GM18511 (cell line): ENCODE results near the gene GGCX.

Experiments
- ATAC-seq: cut with Tn5 transposase; IDR thresholded peaks from one replicate; pipeline ENCODE4 v1.9.1; 2021; ENCODE audit warnings: mild to moderate bottlenecking, moderate library complexity; ENCODE audit not compliant: unreplicated experiment

Gene GGCX

DNA sequence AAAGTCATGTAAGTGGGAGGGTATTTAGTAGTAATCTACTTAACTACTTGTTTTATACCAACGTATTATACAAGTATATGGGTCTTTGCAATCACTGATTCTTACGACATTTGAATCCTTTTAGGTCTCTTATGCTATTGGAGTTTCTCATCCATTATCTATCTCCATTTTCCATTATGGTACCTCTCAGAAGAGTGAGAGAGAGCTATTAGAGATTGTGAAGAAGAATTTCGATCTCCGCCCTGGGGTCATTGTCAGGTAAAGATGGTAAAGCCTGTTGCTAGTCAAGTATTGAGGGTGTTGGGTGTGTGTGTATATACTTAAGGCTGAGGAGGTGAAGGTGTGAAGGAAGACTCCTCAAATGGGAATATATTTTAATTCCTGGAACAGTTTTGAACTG lies 18.5 kb downstream of the GGCX start:
- no peak for ATAC-seq

GRCh38 chr2:85541753-85542457 lies 19.4 kb downstream of the GGCX start:
- ATAC-seq, result no peak

- ATAC-seq, result no peak
Observed at GRCh38 chr2:85541262-85541661, 20.0 kb downstream of the GGCX start.

DNA sequence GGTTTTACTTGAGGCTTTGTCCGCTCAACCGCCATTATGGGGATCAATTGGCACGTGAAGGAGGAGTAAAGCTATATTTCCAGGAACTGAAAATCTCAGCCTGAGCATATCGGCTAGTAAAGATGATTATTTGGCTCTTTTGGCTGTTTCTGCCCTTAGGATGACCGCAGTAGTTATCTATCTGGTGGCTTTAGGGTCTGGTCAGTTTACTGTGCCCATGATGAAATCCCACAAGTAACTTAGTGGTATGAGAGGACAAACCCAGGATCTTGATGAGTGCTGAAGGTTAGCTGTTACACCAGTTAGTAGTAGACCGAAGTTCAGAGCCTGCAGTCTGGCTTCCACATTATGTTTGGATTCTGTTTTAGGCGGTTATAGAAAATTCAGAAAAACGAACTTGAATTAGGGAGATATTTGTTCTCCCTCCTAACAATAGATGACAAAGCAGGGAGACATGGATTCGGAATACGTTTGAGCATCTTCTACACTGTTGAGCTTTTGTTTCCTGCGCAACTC lies 21.1 kb downstream of the GGCX start:
- ATAC-seq, result no peak

DNA sequence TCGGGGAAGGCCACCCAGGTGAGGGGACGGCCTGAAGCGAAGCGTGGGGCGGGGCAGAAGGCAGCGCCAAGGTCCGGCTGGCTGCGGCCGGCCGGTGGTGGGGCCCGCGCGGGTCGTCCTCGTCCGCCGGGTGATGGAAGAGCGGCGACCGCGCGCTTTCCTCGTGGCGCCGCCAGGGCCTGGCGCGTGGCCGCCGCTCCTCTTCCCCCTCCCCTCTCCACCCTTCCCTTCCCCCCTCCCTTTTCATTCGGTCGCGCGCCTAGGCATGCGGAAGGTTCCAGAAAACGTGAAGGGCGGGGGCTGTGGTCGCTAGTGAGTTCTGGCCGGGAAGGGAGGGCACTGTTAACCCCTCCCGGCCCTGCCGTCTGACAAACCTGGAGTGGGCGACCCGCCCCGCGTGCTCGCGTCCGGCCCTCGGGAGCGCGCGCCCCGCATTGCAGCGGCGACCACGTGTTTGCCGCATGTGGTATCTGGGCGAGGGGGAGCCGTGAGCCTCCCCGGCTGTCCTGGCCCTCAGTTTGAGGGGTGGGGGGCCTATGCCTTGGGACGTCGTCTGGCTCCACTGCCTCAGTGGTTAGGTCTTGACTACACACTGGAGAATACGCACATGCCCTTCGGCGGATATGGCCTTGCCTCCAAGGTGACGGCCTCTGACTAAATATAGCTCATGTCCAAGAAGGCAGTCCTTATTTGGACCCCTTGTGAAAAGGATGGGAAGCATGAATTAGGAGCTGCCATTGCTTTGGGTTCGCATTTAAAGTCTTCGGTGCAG lies 21.7 kb downstream of the GGCX start:
- ATAC-seq, result peak; percentile 41

- ATAC-seq, result peak; percentile 81
Observed at GRCh38 chr2:85538507-85539360, 22.6 kb downstream of the GGCX start, which contains the start of gene MAT2A. Gene MAT2A (plus strand): TSS chr2:85539168. CDS start chr2:85539288, 120 bp downstream.

GRCh38 chr2:85537600-85538506 lies 23.4 kb downstream of the GGCX start:
- no peak for ATAC-seq

GRCh38 chr2:85536479-85536878 lies 24.8 kb downstream of the GGCX start:
- ATAC-seq, result no peak

DNA sequence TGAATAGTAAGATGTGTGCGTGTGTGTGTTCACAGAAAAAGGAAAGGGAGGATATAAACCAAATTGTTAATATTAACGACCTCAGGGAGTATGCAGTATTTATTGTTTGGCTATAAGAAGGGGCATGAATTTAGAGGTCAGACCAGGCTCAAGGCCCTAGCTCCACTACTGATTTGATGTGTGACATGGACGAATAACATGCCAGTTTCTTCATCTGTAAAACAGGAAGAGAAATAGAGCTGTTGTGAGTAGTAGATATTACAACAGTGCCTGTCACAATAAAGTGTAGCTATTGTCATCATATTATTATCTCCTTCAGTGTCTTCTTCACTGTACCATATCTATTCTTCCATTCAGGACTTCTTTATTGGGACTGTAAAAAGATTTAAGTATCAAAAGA lies 26.4 kb downstream of the GGCX start:
- ATAC-seq, result no peak

GRCh38 chr2:85534099-85534498 lies 27.2 kb downstream of the GGCX start:
- no peak for ATAC-seq

GRCh38 chr2:85531589-85531988 lies 29.7 kb downstream of the GGCX start:
- ATAC-seq, result no peak

- ATAC-seq, result no peak
Observed at GRCh38 chr2:85529809-85530208, 31.5 kb downstream of the GGCX start.

DNA sequence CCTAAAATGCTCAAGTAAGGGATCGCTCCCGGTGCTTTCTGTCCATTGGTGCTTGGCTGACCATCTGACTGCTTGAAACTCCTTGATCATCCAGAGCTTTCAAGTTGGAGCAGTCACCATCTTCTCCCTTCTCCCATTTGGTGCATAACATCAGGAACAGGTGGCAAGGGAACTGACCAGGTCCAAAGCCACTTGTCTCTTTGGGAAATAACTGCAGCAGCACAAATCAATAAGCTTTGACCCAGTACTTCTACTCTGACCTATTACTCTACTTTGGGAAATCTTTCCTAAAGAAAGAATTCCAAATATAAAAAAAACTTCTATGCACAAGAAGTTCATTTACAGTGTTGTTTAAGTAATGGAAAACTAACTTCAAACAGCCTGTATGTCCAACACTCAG lies 32.9 kb downstream of the GGCX start:
- no peak for ATAC-seq

GRCh38 chr2:85527787-85528186 lies 33.5 kb downstream of the GGCX start:
- no peak for ATAC-seq

DNA sequence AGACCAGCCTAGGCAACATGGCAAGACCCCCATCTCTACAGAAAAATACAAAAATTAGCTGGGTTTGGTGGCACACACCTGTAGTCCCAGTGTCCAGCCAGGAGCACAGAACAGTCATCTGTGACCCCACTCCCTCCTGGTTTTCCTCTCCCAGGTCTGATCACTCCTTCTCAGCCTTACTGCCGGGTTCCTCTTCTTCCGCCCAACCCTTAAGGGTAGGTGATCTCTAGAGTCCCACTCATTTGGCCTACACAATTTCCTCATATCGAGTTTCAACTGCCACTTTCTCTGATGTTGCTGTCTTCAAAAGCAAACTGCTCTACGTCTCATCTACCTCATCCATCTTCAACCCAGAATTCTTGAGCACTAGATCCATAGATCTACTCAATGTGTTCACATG lies 35.7 kb downstream of the GGCX start:
- no peak for ATAC-seq

GRCh38 chr2:85525029-85525428 lies 36.3 kb downstream of the GGCX start:
- no peak for ATAC-seq

- ATAC-seq, result no peak
Observed at GRCh38 chr2:85524336-85524908, 36.9 kb downstream of the GGCX start.

DNA sequence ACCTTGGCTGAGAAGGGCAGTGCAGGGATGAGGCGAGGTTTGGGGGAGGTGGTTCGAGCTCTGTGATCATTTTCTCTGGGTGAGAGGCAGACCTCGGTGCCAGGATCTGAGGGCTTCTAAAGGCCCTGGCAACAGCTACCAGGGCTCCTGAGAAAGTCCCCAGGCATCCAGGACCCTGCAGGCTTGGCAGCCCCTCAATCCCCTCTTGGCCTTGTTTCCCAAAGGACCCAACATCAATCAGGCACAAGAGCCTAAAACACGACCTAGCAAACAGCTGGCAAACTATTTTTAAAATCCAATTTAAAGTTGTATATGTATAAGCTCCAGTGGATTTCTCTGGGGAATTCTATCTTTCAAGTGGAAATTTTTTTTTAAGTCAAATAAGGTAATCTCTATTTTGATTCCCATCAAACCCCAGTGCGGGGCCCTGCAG lies 37.4 kb downstream of the GGCX start:
- no peak for ATAC-seq

DNA sequence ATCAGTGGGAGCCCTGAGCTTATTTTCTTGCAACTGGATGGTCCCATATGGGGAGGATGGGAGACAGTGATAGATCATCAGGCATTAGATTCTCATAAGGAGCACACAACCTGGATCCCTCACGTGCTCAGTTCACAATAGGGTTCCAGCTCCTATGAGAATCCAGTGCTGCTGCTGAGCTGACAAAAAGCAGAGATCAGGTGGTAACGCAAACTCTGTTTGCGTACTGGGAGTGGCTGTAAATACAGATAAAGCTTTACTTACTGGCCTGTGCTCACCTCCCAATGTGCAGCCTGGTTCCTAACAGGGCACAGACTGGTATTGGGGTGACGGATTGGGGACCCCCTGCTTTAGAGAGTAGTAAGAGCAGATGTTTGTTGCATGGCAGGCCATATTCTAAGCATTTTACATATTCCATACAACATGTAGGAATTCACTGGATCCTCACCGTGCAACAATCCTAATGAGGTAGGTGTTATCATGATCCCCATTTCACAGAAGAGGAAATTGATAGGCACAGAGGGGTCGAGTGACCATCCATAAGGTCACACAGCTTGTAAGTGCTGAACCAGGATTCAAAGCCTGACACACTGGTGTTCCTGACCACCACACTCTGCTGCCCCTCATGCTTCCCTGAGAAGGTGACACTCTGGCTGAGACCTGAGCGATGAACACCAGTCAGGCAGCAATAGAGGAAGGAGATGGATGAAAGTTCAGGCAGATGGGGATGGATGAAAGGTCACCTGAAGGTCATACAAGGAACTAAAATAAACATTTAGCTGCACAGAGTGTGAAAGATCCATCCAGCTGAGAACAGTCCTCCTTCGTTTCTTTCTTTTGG lies 38.0 kb downstream of the GGCX start:
- ATAC-seq, result no peak
